ENCODE measurements around the gene PACRG. TPM values are rescaled to one million over a fixed set of nuclear protein-coding genes. Genes with fewer than 3 reads are reported as not detected.

PACRG gene
- total RNA-seq, 4 donors from 2014 or later = 1.7 to 7.7 (median 3.7) TPM

DNA sequence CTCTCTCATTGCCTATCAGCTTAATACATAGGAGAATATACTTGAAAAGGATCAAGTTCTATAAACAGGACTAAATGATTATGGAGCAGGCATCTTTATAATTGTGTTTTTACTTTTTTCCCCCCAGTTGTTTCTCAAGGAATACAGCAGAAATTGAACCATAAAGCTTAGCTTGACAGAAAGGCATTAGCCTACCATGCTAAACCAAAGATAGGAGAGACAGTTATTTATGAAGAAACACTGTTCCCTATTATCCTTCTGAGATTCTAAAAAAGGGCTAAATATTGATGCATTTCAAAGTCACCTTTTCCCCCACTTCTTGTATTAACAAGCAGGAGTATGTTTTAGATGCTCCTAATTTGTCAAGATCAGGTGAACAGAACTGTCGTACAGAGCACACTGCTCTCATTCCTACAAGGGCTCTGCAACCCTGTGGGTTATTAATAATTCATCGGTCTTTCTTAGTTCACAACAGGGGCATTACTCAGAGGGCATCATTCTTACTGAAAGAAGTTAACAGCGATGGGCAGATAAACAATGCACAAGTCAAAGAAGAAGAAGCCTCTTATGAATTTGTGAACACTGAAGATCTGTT, 38.9 kb upstream of the PACRG start:
- Histone ChIP-seq H3K27ac (no peak overlapping the region), H3K36me3 (no peaks in the 10 kb centered on the region), H3K27me3 (no peaks in the 10 kb centered on the region), H3K9me3 (no peaks in the 10 kb centered on the region), H3K4me3 (replicated peaks in 1 of 3) (no peak overlapping the region), H3K4me1 (no peaks in the 10 kb centered on the region)
- TF ChIP-seq POLR2A (IDR thresholded peaks at IDR 0.05) = no peak
- TF ChIP-seq, protein P1, sequence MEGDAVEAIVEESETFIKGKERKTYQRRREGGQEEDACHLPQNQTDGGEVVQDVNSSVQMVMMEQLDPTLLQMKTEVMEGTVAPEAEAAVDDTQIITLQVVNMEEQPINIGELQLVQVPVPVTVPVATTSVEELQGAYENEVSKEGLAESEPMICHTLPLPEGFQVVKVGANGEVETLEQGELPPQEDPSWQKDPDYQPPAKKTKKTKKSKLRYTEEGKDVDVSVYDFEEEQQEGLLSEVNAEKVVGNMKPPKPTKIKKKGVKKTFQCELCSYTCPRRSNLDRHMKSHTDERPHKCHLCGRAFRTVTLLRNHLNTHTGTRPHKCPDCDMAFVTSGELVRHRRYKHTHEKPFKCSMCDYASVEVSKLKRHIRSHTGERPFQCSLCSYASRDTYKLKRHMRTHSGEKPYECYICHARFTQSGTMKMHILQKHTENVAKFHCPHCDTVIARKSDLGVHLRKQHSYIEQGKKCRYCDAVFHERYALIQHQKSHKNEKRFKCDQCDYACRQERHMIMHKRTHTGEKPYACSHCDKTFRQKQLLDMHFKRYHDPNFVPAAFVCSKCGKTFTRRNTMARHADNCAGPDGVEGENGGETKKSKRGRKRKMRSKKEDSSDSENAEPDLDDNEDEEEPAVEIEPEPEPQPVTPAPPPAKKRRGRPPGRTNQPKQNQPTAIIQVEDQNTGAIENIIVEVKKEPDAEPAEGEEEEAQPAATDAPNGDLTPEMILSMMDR (IDR thresholded peaks at IDR 0.05) = no peak
- 86 to 93% methylated on average over 3 of the region's 3 CpGs for WGBS, 2 donors
- intact Hi-C loops (cut with DNase I) = no loop called here
- DNase-seq = no peak

DNA sequence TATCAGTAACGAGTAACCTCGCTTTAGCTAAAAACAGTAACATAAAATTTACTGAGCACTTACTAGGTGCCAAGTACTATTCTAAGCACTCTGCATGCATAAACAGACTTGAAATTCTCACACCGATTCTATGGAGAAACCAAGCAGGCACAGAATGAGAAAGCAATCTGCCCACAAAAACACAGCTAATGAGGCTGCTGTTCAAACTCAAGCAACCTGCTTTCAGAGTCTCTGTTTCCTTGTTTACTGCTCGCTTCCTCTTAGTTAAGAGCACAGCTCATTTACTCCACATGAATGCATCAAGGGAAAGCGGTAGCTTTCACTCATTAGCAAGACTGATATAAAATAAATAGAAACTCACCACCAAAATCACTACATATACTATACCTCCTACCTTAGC, 37.6 kb upstream of the PACRG start:
- Histone ChIP-seq H3K4me3 (replicated peaks in 1 of 3) (no peak overlapping the region), H3K9me3 (no peaks in the 10 kb centered on the region), H3K36me3 (no peaks in the 10 kb centered on the region), H3K27me3 (no peaks in the 10 kb centered on the region), H3K4me1 (no peaks in the 10 kb centered on the region), H3K27ac (no peak overlapping the region)
- intact Hi-C loops (cut with DNase I) = no loop called here
- no peak for DNase-seq
- 72 to 81% methylated on average over 5 of the region's 5 CpGs for WGBS, 2 donors
- TF ChIP-seq, protein P1 (IDR thresholded peaks at IDR 0.05) = no peak
- no peak for TF ChIP-seq POLR2A (IDR thresholded peaks at IDR 0.05)

DNA sequence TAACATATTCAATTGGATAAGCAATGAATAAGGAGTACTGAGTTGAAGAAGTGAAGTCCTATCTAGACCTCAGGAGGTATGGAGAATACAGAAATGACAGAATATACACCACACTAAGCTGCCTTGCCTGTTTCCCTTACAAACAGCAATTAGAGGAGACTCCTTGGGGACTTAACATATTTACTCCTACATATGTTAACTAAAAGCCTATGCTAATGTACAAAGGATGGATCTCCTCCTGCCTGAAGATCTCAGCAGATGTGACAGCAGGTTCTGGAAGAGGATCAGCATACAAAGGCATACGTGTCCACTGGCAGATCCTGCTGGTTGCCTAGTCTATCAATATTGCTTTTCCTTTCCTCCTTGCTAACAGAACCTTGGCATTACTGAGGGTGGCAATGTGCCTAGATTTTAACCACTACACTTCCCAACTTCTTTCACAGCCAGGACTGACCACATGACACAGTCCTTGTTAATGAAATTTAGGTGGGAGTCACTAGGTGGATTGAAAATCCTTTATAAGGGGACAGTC, 29.8 kb upstream of the PACRG start:
- H3K4me3 ChIP-seq (replicated peaks in 1 of 3) = no peak overlapping the region
- WGBS, 2 donors = 75 to 87% methylated on average over 1 of the region's 1 CpG
- no peaks in the 10 kb centered on the region for H3K9me3 ChIP-seq
- H3K27ac ChIP-seq = no peak overlapping the region
- H3K36me3 ChIP-seq = no peaks in the 10 kb centered on the region
- TF ChIP-seq POLR2A (IDR thresholded peaks at IDR 0.05) = no peak
- TF ChIP-seq, protein P1 (IDR thresholded peaks at IDR 0.05) = no peak
- H3K27me3 ChIP-seq = no peaks in the 10 kb centered on the region
- intact Hi-C loops (cut with DNase I) = no loop called here
- DNase-seq = no peak
- H3K4me1 ChIP-seq = peaks cover 0 to 3% of the 10 kb centered on the region in 2 donors

DNA sequence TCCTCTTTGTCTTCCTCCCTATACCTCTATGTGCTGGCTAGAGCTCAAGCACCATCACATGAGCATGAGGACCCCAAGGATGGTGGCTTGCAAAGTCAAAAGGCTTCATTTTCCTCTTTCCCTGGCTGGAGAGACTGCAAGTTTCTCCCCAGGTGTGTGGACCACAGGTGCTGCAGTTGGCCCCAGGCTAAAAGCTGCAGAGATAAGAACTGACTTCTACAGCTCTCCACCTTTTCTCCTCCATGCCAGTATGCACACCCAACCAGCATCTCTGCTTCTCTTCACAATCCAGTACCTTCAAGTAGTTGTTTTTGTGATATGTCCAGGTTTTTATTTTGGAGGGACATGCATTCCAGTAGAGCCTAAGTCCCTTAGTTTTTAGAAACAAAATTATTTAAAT, 29.3 kb upstream of the PACRG start:
- Histone ChIP-seq H3K4me3 (replicated peaks in 1 of 3) (no peak overlapping the region), H3K4me1 (peaks cover 0 to 3% of the 10 kb centered on the region in 2 donors), H3K27ac (no peak overlapping the region), H3K36me3 (no peaks in the 10 kb centered on the region), H3K9me3 (no peaks in the 10 kb centered on the region), H3K27me3 (no peaks in the 10 kb centered on the region)
- no peak for DNase-seq
- no peak for TF ChIP-seq POLR2A (IDR thresholded peaks at IDR 0.05)
- TF ChIP-seq, protein P1 (IDR thresholded peaks at IDR 0.05) = no peak
- intact Hi-C loops (cut with DNase I) = no loop called here

DNA sequence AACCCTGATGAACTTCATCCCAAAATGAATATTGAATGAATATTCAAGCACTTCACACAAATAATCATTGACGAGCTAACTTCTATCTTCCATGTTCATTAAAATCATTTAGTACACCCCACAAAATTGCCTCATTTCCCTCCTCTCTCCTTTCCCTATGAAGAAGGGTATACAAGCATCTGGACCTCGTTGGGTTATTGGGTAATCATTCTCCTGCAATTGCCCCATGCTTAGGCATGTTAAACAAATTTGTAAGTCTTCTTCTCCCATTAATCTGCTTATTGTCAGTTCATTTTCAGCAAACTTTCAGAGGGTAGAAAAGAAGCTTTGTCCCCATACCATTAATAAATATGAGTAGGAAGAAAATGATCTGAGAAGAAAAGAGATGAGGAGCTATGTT, 27.8 kb upstream of the PACRG start:
- no peak overlapping the region for H3K27ac ChIP-seq
- H3K9me3 ChIP-seq = no peaks in the 10 kb centered on the region
- H3K4me1 ChIP-seq = peaks cover 0 to 3% of the 10 kb centered on the region in 2 donors
- intact Hi-C loops (cut with DNase I) = no loop called here
- H3K27me3 ChIP-seq = no peaks in the 10 kb centered on the region
- H3K36me3 ChIP-seq = no peaks in the 10 kb centered on the region
- no peak for TF ChIP-seq POLR2A (IDR thresholded peaks at IDR 0.05)
- TF ChIP-seq, protein P1 (IDR thresholded peaks at IDR 0.05) = no peak
- no peak for DNase-seq
- no peak overlapping the region for H3K4me3 ChIP-seq (replicated peaks in 1 of 3)
- WGBS, 2 donors = 86% methylated on average over 2 of the region's 2 CpGs
